Activated CD4-positive, alpha-beta T cell treated with anti-CD3 and anti-CD28 coated beads, Interleukin-2, amount 50 U/mL, for 4 hours (primary cell): ENCODE data around the gene DCN.
"Not testable (repeated sequence)": the region's sequence is repeated elsewhere in the genome, so short reads cannot be mapped to it uniquely, and the experiment has no call there.

ENCODE experiments used
- DNase-seq, 2 experiments: peaks; one replicate each; pipeline ENCODE4 v3.0.0-alpha.2; 2020

The DCN gene

GRCh38 chr12:91182636-91183455, at the start of gene DCN:
DCN (minus strand) TSS chr12:91182817; CDS start chr12:91178552, 4,265 bp downstream.
- no peak for DNase-seq

- DNase-seq, result no peak
These were observed 48.2 kb upstream of the DCN start for GRCh38 chr12:91230841-91231240.

GRCh38 chr12:91226951-91227350, 44.3 kb upstream of the DCN start:
- DNase-seq, result no peak

GRCh38 chr12:91225316-91225715, 42.7 kb upstream of the DCN start:
- no peak for DNase-seq

- DNase-seq, result no peak
These were observed 41.8 kb upstream of the DCN start for GRCh38 chr12:91224401-91224800.

GRCh38 chr12:91222746-91223145, 40.1 kb upstream of the DCN start:
- no peak for DNase-seq

- no peak for DNase-seq
These were observed 37.3 kb upstream of the DCN start for GRCh38 chr12:91219919-91220318.

- no peak for DNase-seq
These were observed 36.9 kb upstream of the DCN start for GRCh38 chr12:91219511-91219910.

GRCh38 chr12:91216871-91217270, 34.3 kb upstream of the DCN start:
- no peak for DNase-seq

GRCh38 chr12:91215940-91216454, 33.4 kb upstream of the DCN start:
- DNase-seq, result no peak

- DNase-seq, result no peak
These were observed 29.2 kb upstream of the DCN start for GRCh38 chr12:91211866-91212265.

- no peak for DNase-seq
These were observed 28.0 kb upstream of the DCN start for GRCh38 chr12:91210618-91211017.

- no peak for DNase-seq
These were observed 27.5 kb upstream of the DCN start for GRCh38 chr12:91210144-91210543.

- DNase-seq, result not testable (repeated sequence)
These were observed 24.7 kb upstream of the DCN start for GRCh38 chr12:91207301-91207700.

GRCh38 chr12:91205811-91206210, 23.2 kb upstream of the DCN start:
- no peak for DNase-seq

- no peak for DNase-seq
These were observed 21.8 kb upstream of the DCN start for GRCh38 chr12:91204421-91204820.

- no peak for DNase-seq
These were observed 21.0 kb upstream of the DCN start for GRCh38 chr12:91203610-91204009.

GRCh38 chr12:91202390-91202789, 19.8 kb upstream of the DCN start:
- no peak for DNase-seq

- DNase-seq, result no peak
These were observed 13.8 kb upstream of the DCN start for GRCh38 chr12:91196436-91196835.

- DNase-seq, result no peak
These were observed 11.9 kb upstream of the DCN start for GRCh38 chr12:91194500-91194899.

- no peak for DNase-seq
These were observed 9.0 kb upstream of the DCN start for GRCh38 chr12:91191513-91192111.

GRCh38 chr12:91189516-91189915, 6.9 kb upstream of the DCN start:
- no peak for DNase-seq

GRCh38 chr12:91188778-91189177, 6.2 kb upstream of the DCN start:
- no peak for DNase-seq

- no peak for DNase-seq
These were observed 3.5 kb upstream of the DCN start for GRCh38 chr12:91186156-91186555.
